Activated CD4-positive, CD25-positive, alpha-beta regulatory T cell treated with anti-CD3 and anti-CD28 coated beads, Interleukin-2, amount 50 U/mL, for 72 hours (primary cell): Measurements from ENCODE around the gene HCN3.
"Not testable (repeated sequence)": the region's sequence is repeated elsewhere in the genome, so short reads cannot be mapped to it uniquely, and the experiment has no call there.

Source experiments
- DNase-seq: peaks from one replicate; pipeline ENCODE4 v3.0.0; 2021

HCN3 gene

GRCh38 chr1:155318082-155318481 lies 40.8 kb downstream of the HCN3 start:
- DNase-seq = no peak

DNA sequence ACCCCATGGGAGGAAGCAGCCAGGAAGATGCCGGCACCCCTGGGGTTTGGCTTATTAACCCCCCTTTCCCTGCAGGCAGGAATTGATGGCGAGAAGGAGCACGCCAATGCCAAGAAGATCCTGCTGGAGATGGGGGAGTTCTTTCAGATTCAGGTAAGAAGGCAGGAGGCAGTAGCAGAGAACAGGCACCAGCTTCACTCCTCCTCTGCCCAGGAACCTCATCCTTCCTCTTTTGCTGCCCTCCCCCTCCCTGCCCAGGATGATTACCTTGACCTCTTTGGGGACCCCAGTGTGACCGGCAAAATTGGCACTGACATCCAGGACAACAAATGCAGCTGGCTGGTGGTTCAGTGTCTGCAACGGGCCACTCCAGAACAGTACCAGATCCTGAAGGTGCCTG lies 42.3 kb downstream of the HCN3 start:
- DNase-seq = no peak

DNA sequence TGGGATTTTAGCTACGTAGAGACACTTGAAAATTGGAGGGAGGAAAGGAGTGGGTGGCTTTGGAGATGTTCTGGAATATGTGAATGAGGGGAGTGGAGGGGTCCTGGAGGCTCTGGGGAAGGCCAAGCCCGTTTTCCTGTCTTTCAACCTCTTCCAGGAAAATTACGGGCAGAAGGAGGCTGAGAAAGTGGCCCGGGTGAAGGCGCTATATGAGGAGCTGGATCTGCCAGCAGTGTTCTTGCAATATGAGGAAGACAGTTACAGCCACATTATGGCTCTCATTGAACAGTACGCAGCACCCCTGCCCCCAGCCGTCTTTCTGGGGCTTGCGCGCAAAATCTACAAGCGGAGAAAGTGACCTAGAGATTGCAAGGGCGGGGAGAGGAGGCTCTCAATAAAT lies 43.0 kb downstream of the HCN3 start:
- DNase-seq = no peak

GRCh38 chr1:155320661-155321617 lies 43.7 kb downstream of the HCN3 start, which contains the start of gene RUSC1:
Gene RUSC1 (plus strand): TSS chr1:155320894. CDS start chr1:155321774, 880 bp downstream.
- peak; percentile 70 for DNase-seq

GRCh38 chr1:155321639-155322503 lies 44.6 kb downstream of the HCN3 start:
- no peak for DNase-seq

- DNase-seq = no peak
Observed at GRCh38 chr1:155322571-155322952, 45.3 kb downstream of the HCN3 start.

GRCh38 chr1:155322953-155323728 lies 45.9 kb downstream of the HCN3 start:
- peak; percentile 93 for DNase-seq

- peak; percentile 82 for DNase-seq
Observed at GRCh38 chr1:155323729-155324036, 46.4 kb downstream of the HCN3 start.

GRCh38 chr1:155324037-155324716 lies 46.9 kb downstream of the HCN3 start:
- peak; percentile 89 for DNase-seq

- peak; percentile 34 for DNase-seq
Observed at GRCh38 chr1:155324717-155325602, 47.7 kb downstream of the HCN3 start.

DNA sequence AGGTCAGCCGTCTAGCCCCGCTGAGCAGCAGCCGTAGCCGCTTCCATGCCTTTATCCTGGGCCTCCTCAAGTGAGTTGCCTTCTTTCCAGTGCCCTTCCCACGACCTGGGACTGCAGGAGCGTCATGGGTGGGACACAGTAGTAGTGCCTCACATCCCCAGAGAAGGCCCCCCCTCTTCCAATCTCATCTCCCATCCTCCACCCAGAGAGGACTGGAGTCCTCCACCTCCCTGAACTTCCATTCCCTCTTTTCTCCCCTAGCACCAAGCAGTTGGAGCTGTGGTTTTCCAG lies 48.3 kb downstream of the HCN3 start:
- DNase-seq = no peak

DNA sequence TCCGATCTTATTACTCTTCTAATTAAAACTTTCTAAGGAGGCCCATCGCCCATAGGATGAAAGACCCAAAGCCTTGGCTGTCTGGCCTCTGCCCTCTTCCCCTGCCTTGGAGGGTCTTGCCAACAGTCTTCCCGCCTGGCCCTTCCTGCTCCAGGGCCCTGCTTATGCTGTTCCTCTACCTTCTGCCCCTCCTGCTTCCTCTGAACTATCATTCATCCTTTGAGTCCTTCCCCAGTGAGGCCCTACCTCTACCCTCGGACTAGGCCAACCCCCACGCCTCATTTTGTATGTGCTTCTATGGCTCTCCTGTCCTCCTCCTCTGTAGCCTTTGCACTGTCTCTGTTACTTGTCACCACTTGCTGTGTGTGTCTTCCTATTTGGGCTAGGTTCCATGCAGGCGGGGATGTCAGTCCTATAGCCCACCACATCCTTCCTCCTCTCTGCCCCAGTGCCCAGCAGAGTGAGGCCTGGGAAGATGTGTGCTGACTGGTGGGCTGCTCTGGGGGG lies 48.8 kb downstream of the HCN3 start:
- no peak for DNase-seq

- no peak for DNase-seq
Observed at GRCh38 chr1:155326631-155327037, 49.4 kb downstream of the HCN3 start.

- DNase-seq = no peak
Observed at GRCh38 chr1:155327981-155328380, 50.7 kb downstream of the HCN3 start.

- DNase-seq = not testable (repeated sequence)
Observed at GRCh38 chr1:155328856-155329255, 51.6 kb downstream of the HCN3 start.

DNA sequence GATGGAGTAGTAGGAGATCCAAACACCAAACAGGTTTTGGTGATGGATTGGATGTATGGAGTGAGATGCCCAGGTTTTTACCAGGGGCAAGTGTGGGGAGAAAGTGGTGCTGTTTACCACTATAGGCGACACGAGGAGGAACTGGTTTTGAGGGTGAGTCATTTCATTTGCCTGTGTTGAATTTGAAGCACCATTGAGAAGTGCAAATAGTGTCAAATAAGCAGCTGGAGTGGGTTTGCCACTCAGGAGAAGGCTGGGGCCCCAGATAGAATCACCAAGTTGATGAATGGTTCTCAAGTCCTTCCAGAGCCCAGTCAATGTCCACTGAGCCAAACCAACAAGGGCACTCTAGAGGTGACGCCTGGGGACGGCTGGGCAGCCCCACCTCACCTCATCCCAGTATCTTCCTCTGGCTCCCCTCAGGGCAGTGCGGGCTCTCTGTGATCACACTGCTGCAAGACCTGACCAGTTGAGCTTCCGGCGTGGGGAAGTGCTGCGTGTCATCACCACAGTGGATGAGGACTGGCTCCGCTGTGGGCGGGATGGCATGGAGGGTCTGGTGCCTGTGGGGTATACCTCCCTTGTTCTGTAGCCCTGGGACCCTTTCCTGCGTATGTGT lies 52.8 kb downstream of the HCN3 start:
- DNase-seq = no peak

GRCh38 chr1:155334962-155335361 lies 57.7 kb downstream of the HCN3 start:
- no peak for DNase-seq
